Myocyte (in vitro differentiated cells): ENCODE measurements around the gene TSPAN14. TPM values are rescaled to one million over a fixed set of nuclear protein-coding genes. Genes with fewer than 3 reads are reported as not detected.
A peak's percentile ranks its signal among the peaks of the same experiment; 100 is the strongest.

Experiments
- DNase-seq: peaks from one replicate; pipeline ENCODE4 v3.0.0-alpha.2; 2012; ENCODE audit warnings: low read depth
- total RNA-seq: library from RNA; depleted of rRNA; stranded (reverse); fragments of >200 nt; gene quantifications from 2 replicates; pipeline ENCODE4 v1.2.3, GENCODE V29; 2014

The TSPAN14 gene
- total RNA-seq, 1 donor from 2014 or later: 54.6 TPM

DNA sequence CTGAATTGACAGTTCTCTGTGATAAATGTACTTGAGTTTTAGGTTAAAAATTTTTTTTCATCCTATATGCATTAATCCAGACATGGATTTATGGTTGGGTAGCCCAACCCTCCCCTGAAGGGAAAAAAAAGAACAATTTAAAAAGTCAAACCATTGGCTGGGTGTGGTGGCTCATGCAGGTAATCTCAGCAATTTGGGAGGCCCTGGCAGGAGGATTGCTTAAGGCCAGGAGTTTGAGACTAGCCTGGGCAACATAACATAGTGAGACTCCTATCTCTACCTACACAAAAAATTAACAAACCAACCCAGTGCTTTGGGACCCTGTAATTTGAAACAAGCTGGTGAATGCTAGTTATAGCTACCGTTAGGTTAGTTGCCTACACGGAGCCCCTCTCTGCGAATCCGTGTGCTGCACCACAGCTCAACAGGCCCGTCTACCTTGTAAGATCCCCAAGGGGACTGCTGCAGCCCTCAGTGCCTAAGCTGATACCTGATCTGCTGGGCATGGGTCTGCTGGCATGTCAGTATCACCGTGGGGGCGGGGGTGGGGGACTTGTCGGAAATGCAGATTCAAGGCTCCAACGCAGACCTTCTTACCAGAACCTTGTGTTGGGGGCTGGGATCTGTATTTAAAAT, 32.8 kb downstream of the TSPAN14 start:
- no peak for DNase-seq

DNA sequence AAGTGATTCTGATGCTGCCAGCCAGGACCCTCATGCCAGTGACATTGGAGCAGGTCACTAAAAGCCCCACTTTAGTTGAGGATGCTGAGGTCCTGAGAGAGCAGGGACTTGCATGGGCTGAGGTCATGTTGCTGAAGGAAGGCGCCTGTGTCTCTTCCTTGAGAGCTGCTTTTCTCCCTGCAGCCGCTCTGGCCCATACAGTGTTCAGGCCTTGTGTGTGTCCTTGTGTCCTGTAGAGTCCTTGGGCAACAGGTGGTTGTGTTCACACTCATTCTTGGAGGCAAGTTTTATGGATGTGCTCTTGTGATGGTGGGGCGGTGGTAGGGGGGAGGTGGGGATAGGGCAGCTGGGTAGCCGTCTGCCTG, 33.3 kb downstream of the TSPAN14 start:
- no peak for DNase-seq

DNA sequence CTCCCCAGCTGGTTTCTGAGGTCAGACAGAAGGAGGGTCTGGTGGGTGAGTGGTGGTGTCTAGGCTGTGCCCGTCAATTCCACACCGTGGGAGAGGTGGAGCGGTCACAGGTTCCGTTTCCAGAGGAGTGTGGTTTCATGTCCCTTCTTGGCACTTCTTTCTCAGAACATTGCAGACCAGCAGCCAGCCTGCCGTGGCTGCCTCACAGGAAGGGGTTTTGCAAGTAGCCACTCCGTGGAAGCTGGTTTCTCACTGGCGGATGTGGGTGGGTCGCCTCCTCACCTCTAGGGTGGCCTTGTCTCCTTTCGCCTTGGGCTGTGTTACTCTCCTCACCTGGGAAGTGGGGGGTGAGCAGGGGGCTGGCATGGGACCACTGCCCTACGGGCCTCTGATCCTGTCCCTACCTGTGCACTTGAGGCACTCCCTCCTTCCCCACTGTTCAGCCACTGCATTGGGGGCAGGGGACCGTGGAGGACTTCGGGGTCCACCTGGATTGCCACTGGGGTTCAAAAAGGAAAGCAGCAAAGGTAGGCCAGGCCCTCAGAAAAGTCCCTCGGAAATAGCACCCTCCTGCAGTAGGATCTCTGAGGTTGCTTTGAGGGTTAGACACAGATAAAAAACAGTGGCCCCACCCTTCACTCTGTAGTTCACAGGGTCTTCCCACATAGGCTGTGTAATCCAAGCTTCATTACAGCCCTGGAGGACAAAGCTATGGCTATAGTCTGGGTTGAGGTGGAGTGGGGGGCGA, 33.9 kb downstream of the TSPAN14 start:
- DNase-seq: peak; percentile 42

DNA sequence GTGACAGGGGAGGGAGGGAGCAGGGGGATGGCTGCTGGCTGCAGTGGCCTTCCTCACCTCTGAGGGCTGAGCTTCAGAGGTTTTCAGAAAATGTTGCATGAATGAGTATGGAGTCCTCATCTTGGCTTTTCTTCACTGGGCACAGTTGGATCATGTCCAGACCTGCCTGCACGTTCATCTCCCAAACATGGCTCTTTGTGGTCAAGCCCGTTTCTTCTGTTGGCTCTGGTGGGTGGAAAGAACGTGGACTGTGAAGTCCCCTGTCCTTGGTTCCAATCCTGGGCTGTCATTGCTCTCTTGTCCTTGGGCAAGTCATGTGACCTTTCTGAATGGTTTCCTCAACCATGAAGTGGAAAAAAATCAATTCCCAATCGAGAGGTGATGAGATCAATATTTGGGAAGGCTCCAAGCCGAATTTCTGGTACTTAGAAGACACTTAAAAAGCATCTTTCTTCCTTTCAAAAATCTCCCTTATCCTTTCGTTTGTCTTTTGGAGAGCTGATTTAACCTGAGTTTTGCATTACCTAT, 34.5 kb downstream of the TSPAN14 start:
- peak; percentile 49 for DNase-seq

DNA sequence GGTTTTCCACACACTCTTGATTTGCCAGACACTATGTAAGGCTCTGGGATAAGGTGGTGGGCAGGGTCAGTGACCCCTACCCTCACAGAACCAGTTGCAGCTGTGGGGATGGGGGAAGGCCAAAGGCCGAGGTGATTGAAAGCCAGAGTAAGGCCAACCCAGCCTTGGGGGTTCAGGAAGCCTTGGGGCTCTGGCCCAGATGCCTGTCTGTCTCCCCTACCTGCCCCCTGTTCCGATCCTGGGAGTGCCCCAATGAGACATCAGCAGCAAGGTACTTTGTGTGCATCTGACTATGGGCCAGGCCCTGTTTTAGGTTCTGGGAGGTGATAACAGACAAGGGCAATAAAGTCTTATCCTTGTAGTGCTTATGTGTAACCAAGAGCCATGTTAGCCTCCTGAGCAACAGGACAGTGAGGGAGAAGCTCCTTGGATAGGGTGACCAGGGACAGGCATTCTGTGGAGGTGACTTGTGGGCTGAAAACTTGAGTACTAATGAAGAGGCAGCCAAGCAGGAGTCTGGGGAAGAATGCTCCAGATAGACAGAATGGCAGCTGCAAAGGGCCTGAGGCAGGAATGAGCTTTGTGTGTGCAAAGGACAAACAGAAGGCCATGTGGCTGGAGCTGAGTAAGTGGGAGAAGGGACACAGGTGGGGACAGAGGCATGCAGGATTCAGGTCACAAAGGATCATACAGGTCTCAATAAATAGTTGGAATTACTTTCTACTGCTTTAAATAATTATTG, 35.4 kb downstream of the TSPAN14 start:
- no peak for DNase-seq

DNA sequence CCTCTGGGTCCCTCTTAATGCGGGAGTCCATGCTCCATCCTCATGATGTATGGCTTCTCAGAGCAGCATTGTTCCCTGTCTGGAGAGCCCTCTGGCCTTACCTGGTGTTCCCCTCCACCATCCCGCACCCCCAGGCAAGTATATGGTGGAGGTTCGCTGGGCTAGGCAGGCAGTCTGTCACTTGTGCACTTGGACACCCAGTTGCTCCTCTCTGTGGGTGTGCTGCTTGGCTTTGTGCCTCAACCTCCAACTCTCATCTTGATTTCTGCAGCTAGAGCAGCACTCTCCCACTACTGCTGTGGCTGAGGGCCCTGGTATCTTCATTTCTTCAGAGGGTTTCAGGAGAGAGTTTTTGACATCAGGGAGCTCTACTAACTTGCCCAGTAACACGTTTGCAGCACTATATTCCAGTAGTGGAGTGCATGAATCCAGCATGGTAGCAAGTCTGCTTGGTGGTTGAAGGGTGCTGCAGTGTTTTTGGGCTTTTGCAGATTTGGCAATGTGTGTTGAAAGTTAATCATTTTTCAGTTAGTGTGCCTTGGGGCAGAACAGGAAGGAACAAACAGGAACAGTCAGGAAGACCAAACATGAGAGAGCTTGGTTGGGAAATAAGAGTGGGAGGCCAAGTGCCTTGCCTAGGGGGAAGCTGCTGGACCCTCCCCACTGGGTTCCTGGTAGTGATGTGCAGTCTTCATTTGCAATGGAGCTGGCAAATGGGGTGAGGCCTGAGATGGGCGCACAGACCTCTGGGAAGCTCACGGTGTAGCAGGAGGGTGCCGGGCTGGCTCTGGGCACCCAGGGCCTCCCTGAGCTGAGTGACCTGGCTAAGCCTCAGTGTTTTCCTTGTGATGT, 37.4 kb downstream of the TSPAN14 start:
- DNase-seq: no peak

DNA sequence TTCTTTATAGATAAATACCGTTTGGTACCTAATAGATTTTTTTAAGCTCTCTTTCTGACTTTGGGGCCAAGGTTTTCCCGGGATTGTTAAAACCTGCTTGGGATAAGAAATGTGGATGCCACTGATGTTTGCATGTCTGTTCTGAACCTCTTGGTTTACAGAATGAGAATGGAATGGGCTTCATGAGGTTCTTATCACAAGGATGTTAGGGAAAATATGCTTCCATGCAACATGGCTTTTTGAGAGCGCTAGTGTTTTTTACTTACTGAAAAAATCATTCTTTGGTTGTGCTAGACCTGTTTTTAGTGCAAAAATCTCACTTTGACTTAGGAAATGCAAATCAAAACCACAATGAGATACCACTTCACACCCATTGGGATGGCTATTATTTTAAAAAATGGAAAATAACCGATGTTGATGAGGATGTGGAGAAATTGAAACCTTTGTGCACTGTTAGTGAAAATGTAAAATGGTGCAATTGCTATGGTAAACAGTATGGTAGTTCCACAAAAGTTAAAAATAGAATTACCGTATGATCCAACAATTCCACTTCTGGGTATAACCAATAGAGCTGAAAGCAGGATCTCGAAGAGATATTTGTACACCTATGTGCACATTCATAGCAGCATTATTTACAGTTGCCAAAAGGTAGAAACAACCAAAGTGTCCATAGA, 38.9 kb downstream of the TSPAN14 start:
- DNase-seq: no peak

DNA sequence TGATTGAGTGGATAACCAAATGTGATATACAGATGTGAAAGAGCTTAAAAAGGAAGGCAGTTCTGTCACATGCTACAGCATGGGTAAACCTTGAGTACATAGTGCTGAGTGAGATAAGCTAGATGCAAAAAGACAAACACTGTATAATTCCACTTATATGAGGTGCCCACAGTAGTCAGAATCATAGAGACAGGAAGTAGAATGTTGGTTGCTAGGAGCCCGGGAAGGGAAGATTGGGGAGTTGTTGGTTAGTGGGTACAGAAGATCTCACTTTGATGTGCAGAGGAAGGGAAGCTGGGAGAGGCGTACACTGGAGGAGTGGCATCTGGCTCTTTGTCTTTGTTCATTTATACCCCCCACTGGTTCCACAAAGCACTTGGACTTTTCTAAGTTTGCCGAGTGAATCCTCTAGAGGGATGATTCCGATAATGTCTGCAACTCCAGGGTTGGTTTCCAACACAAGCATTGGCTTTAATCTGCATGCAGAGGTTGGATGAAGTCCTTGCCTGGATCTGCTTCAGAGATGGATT, 39.5 kb downstream of the TSPAN14 start:
- DNase-seq: peak; percentile 78

DNA sequence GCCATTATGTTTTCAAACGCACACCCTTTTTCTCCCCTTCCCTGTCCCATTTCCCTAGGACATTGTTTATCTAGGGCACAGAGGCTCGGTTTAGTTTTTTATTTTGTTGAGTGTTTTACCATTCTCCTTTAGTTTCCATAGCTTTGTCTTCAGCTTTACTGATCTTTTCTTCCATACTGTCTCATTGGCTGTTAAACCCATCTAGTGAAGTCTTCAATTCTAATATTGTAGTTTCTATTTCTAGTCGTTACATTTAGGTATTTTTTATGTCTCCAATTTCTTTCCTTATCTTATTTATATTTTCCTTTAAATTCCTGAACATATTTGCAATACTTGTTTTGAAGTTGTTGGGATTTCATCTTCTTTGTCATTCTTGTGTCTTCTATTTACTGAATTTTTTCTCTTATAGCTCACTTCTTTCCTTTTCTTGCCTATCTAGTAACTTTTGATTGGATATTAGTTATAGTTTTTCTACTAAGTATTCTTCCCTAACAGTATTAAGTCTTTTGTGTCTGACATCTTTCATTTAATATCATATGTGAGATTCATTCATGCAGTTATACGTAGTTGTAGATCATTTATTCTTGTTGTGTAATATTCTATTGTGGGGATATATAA, 42.6 kb downstream of the TSPAN14 start:
- no peak for DNase-seq

DNA sequence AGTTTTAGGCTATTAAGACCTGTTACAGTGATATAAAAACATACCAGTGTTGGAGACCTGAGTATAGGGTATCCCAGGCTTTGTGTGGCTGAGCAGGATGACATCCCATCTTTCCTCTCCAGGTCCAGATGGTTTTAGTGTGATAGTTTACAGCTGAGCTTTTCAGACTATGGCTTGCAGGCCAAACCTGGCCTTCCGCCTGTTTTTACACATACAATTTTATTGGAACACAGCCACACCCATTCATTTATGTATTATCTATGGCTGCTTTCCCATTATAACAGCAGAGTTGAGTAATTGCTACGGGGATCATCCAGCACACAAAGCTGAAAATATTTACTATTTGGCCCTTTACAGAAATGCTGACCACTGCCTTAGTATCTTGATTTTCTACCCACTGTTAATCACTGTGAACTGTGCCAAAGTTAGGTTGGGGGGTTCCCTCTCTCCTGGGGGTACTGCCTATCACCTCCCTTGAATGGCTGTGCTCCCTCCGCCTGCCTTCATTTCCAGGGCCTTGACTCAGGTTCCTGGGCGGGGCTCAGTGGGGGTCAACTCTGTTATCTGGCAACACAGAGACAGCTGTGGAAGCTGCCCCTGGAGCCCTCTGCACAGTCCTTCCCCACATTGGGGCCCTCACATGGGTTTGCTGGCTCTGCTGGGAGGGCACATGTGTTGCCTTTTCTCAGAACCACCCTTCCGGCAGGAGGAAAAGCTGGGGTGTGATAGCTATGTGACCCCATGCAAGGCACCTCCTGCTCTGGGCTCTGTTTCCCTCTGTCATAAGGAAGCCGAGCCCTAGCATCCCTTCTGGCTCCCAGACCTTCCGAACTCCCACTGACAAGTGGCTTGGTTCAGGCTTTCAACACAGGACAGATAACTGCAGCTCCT, 43.3 kb downstream of the TSPAN14 start:
- DNase-seq: no peak

DNA sequence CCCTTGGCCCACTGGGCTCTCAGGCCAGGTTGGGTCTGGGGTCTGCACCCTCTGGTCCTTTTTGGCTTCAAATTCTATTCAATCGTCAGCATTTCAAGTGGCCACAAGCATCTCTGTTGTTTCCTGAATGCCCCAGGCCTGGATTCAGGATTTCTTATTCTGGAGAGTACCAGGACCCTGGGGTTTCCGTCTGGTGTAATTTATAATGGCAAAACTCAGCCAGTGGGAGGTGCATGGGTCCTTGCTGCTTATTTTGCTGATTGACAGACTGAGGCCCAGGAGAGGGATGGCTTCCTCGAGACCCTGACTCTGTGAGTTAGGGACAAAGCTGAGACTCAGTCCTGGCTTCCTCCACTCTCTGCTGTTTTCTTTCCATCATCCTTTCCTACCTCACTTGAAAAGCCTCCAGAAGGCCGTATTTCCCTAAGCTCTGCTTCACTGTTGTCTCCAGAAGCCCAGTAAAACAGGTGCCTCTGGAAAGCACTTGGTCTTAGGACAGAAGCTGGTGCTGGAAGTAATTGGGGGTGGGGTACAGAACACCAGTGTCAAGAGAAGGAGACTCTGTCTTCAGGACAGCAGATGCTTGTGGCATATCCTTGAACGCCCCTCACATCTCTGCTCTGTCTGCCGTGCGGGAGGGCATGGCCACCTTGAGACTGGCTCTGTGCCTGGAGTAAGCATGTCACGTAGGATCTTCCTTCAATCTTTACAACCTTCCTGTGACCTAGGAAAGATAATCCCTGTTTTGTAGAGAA, 44.1 kb downstream of the TSPAN14 start:
- DNase-seq: no peak

DNA sequence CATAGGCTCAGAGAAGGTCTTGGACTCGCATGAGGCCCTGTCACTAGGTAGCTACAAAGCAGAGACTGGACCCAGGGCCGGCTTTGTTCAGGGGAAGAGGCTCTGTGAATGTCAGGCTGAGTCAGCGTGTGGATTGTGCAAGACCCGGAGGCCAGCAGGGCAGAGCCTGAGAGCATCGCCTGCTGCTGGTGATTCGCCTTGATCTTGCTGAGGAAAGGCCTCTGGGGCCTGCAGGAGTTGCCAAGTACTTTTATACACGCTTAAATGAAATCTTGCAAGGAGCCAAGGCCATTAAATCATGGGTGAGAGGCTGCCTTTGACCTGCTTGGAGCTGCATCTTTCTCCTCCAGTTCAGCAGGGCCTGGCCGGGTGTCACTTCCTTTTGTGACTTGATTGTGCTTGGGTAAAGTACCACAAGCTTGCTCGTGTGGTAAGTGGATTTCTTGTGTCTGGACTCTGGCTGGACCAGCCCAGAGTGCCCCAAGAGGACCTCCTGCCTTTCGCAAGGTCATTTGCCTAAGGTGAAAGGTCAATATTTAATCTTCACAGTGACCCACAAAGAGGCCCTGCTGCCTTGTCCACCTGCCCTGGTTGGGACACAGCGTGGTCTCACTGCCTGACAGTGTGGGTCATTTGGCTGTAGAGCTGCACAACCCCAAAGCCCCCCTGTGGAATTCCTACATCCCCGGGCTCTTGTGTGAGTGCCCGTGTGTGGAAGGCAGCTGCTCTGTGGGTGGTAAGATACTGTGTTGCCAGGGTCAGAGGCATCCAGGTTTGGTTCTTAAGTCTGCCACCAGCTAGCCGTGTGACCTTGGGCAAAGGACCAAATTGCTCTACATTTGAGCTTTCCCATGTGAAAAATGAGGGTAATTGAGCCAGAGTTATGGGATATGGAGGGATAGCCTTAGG, 45.0 kb downstream of the TSPAN14 start:
- DNase-seq: peak; percentile 90

DNA sequence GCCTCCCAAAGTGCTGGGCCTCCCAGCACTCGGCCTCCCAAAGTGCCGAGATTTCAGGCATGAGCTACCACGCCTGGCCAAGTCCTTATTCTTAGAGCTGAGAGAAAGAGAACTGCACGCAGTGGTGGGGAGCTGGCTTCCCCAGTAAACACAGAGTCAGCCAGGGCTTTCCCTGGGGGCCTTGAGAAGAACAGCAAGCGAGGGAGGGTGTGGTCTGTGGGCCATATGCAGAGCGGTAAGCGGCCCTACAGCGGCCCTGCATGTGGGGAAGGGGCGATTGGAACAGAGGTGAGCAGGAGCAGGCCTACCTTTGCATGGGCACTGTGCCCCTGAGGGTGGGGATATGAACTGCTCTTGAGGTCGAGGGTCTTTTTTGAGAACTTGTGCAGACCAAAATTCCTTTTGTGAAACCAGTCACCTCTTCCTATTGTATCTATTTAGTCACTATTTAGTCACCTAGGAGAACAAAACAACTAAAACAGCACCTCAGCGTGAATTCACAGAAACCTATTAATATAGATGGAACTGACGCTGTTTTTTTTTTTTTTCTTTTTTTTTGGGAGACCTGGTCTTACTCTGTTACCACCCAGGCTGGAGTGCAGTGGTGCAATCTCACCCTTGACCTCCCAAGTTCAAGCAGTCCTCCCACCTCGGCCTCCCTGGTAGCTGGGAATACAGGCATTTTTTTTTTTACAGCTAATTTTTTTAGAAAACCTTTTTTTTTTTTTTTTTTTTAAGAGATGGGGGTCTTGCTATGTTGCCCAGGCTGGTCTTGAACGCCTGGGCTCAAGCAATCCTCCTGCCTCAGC, 46.7 kb downstream of the TSPAN14 start:
- DNase-seq: no peak

DNA sequence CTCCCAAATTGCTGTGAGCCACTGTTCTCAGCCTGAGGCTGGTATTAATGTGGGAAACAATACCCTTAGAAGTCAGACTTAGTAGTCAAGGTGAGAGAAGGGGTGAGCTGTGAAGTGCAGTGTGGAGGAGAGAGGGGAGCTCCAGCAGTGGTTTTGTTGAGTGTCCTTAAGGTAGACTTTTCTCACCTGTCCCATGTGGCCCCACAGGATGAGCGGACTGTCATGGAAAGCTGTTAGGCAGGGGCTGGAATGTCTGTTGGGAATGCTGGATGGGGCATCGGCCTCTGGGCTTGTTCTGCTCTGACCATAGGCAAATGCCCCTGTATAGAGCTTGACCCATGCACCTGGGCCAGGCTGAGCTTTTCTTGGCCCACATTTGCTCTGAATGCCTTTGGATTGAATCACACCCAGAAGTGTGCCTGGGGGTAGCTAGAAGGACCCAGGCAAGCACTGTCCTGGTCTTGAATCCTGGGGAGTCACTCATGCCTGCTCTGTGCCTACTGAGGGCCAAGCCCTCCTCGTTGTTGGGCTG, 47.3 kb downstream of the TSPAN14 start:
- no peak for DNase-seq

DNA sequence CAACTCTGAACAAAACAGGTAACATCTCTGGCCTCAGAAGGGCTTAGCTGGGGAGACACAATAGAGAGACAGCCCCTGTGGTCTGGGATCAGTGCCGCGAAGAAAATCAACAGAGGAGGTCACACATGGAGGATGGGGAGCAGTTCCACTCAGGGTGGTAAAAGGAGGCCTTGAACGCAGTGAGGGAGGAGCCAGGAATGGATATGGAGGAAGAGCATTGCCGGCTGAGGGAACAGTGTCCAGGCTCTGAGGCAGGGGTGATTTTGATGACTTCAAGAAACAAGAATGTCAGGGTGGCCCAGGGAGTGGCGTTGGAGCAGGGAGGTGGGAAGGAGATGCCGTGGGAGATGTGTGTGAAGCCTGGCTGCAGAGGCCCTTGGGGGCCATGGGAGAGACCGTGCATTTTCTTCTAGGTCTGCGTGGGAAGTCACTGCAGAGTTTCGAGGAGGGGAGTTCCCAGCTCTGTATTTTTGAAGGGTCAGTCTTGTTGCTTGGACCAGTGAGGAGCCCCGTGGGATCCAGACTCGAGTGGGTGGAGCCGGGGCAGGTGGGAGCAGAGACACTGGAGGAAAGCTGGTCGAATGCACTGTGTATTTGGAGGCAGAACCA, 47.9 kb downstream of the TSPAN14 start:
- no peak for DNase-seq
